Measurements from ENCODE around the gene KCNIP4. TPM values are rescaled to one million over a fixed set of nuclear protein-coding genes. Genes with fewer than 3 reads are reported as not detected.

The KCNIP4 gene
- total and polyA plus RNA-seq, 12 donors, result 0.15 TPM; not detected in 11

- Histone ChIP-seq H3K36me3 (no peaks in the 10 kb centered on the region), H3K27ac (no peak overlapping the region), H3K27me3 (no peaks in the 10 kb centered on the region), H3K4me1 (no peaks in the 10 kb centered on the region), H3K4me3 (no peak overlapping the region), H3K9me3 (no peaks in the 10 kb centered on the region)
- intact Hi-C loops (cut with DNase I), result no loop called here
- ATAC-seq (no peak), DNase-seq (no peak)
- TF ChIP-seq, protein P1, sequence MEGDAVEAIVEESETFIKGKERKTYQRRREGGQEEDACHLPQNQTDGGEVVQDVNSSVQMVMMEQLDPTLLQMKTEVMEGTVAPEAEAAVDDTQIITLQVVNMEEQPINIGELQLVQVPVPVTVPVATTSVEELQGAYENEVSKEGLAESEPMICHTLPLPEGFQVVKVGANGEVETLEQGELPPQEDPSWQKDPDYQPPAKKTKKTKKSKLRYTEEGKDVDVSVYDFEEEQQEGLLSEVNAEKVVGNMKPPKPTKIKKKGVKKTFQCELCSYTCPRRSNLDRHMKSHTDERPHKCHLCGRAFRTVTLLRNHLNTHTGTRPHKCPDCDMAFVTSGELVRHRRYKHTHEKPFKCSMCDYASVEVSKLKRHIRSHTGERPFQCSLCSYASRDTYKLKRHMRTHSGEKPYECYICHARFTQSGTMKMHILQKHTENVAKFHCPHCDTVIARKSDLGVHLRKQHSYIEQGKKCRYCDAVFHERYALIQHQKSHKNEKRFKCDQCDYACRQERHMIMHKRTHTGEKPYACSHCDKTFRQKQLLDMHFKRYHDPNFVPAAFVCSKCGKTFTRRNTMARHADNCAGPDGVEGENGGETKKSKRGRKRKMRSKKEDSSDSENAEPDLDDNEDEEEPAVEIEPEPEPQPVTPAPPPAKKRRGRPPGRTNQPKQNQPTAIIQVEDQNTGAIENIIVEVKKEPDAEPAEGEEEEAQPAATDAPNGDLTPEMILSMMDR (IDR thresholded peaks at IDR 0.05), result no peak
- 39 to 50% methylated on average over 1 of the region's 1 CpG for WGBS, 2 donors
Measured at GRCh38 chr4:21529214-21529613, 419.4 kb downstream of the KCNIP4 start.

DNA sequence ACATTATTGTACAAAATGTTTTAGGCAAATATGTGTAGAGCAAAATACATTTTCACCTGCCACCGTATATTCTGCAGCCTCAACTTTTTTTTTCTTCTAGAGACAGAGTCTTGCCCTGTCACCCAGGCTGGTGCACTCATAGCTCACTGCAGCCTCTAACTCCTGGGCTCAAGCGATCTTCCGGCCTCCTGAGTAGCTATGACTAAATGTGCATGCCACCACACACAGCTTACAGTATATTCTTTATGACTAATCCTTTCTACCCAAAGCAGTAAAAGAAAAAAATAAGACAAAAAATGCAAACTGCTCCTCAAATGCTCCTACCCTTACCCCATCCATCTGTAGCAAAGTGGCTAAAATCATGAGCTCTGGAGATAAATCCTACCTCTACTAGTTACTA, 426.3 kb downstream of the KCNIP4 start:
- WGBS, 2 donors, result 86 to 90% methylated on average over 3 of the region's 3 CpGs
- intact Hi-C loops (cut with DNase I), result no loop called here
- Histone ChIP-seq H3K9me3 (no peaks in the 10 kb centered on the region), H3K27ac (no peak overlapping the region), H3K36me3 (no peaks in the 10 kb centered on the region), H3K4me1 (no peaks in the 10 kb centered on the region), H3K27me3 (no peaks in the 10 kb centered on the region), H3K4me3 (no peak overlapping the region)
- ATAC-seq, result no peak
- DNase-seq, result no peak
- TF ChIP-seq, protein P1 (IDR thresholded peaks at IDR 0.05), result no peak

DNA sequence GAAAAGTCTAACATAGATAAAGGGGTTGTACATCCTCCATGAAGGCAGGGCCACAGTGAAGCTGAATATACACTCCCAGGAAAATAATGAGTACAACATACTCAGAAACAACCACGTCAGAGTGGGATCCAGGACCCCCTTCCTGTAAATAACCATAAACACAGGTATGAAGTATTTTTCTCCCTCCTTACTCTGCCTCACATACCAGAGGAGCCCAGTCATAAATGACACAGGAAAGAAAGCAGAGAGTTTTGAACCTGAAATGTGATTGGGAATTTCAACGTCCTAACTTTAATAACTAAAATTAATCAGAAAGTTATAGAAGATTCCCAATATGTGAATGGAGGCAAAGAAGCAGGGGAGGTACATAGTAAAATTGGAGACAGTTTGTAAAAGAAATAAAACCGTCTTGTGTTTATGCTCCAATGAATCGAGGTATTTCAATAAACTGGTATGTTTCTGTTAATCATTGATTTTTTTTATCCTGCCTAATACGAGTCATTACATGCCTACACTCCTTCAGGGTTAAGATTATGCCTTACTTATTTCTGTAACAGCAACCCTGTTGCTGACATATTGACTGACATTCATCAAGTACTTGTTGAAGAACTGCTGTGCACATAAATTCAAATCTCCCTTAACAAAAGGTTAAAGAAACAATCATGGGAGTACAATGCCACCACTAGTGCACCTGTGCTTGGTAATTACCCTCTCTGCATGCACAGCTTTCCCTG, 431.3 kb downstream of the KCNIP4 start:
- no peak for DNase-seq
- Histone ChIP-seq H3K4me3 (no peak overlapping the region), H3K4me1 (no peaks in the 10 kb centered on the region), H3K9me3 (no peaks in the 10 kb centered on the region), H3K27ac (no peak overlapping the region), H3K36me3 (no peaks in the 10 kb centered on the region), H3K27me3 (no peaks in the 10 kb centered on the region)
- ATAC-seq, result no peak
- intact Hi-C loops (cut with DNase I), result no loop called here
- 66 to 70% methylated on average over 5 of the region's 5 CpGs for WGBS, 2 donors
- TF ChIP-seq, protein P1 (IDR thresholded peaks at IDR 0.05), result no peak

DNA sequence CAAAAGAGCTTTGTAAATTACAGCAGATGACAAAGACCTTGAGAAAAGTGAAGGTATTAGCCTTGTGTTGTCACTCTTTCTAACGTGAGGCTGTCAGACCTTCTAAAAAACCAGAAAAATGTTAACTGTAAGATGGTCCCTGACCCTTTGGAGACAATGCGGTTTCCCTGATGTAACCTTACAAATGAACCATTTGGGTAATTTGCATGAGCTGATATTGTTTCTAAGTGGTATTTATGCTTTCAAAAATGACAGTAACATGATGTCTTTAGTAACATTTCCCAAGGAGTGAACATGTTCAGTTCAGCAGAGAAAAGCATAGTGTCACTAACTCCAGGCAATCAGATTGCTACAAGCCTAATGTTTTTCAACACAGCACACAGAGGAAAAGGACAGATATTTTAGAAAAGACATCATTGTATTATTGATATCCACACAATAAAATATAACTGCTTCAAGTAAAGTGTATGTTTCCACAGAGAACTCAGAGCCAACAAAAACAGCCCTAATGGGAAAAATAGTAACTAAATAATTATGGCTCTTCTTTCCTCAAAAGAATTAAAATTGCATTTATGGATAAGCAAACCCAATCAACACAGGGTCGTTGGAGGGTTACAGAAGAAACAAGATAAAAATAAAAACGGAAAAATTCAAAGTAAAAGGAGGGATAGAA, 434.4 kb downstream of the KCNIP4 start:
- ATAC-seq (no peak), DNase-seq (no peak)
- 56 to 63% methylated on average over 4 of the region's 4 CpGs for WGBS, 2 donors
- no peaks in the 10 kb centered on the region for H3K4me1 ChIP-seq
- no peaks in the 10 kb centered on the region for H3K9me3 ChIP-seq
- TF ChIP-seq, protein P1 (IDR thresholded peaks at IDR 0.05), result no peak
- no peak overlapping the region for H3K27ac ChIP-seq
- no peaks in the 10 kb centered on the region for H3K27me3 ChIP-seq
- no peaks in the 10 kb centered on the region for H3K36me3 ChIP-seq
- intact Hi-C loops (cut with DNase I), result loop anchor here in 5 of 10 donors (2.0 to 5.0 kb wide), 3 partner anchors 248 to 253 kb away; no protein-coding TSS in a partner anchor
- no peak overlapping the region for H3K4me3 ChIP-seq

Data from heart right ventricle (tissue), 16 donors.